SU-DHL-6 (cell line): ENCODE measurements around the gene ZNF592.
"Not testable (repeated sequence)": the region's sequence is repeated elsewhere in the genome, so short reads cannot be mapped to it uniquely, and the experiment has no call there.

Experiments
- H2AFZ ChIP-seq: fragments of 200-600 bp; sonication (generic); 2 replicates; pipeline ENCODE4 v1.6.1; 2014; ENCODE audit warnings: low read depth, mild to moderate bottlenecking, moderate library complexity, mixed read lengths, antibody characterized with exemption, low read length; ENCODE audit not compliant: severe bottlenecking
- H3F3A ChIP-seq: fragments of 200-600 bp; shearing (Covaris generic); 2 replicates; pipeline ENCODE4 v1.6.0; 2016; ENCODE audit warnings: antibody characterized with exemption, mild to moderate bottlenecking; ENCODE audit not compliant: insufficient read depth
- H3K27ac ChIP-seq: fragments of 200-600 bp; sonication (generic); 2 replicates; pipeline ENCODE4 v1.5.1; 2016; ENCODE audit warnings: low read depth, mild to moderate bottlenecking, low read length, moderate library complexity, mixed read lengths
- H3K27me3 ChIP-seq: fragments of 200-600 bp; sonication (generic), shearing (Covaris generic); 2 replicates; pipeline ENCODE4 v1.6.0; 2014; ENCODE audit warnings: mild to moderate bottlenecking, low read length
- H3K36me3 ChIP-seq: fragments of 200-600 bp; sonication (generic); 2 replicates; pipeline ENCODE4 v1.6.1; 2014; ENCODE audit warnings: mild to moderate bottlenecking, low read length, mixed read lengths
- H3K4me2 ChIP-seq: fragments of 300-600, 200-600 bp; shearing (Covaris generic), sonication (generic); 2 replicates; pipeline ENCODE4 v1.6.0; 2014; ENCODE audit warnings: low read length, low read depth, mild to moderate bottlenecking; ENCODE audit not compliant: poor library complexity, severe bottlenecking
- H3K4me3 ChIP-seq: fragments of 200-600 bp; sonication (generic); 2 replicates; pipeline ENCODE4 v1.5.1; 2014; ENCODE audit warnings: antibody characterized with exemption, low read length, mild to moderate bottlenecking, mixed read lengths; ENCODE audit not compliant: insufficient read depth, poor library complexity, severe bottlenecking
- H3K79me2 ChIP-seq: fragments of 200-600 bp; sonication (generic); 2 replicates; pipeline ENCODE4 v1.6.1; 2014; ENCODE audit warnings: mild to moderate bottlenecking, low read length, moderate library complexity; ENCODE audit not compliant: insufficient read depth
- H3K9ac ChIP-seq: fragments of 200-600 bp; sonication (generic); 2 replicates; pipeline ENCODE4 v1.7.0; 2014; ENCODE audit warnings: mild to moderate bottlenecking, low read length
- H3K9me2 ChIP-seq: fragments of 200-600 bp; sonication (generic); replicated peaks from 2 replicates; pipeline ENCODE4 v1.6.1; 2014; ENCODE audit warnings: low read length; ENCODE audit not compliant: insufficient read depth
- H3K9me3 ChIP-seq: fragments of 200-600 bp; sonication (generic); 2 replicates; pipeline ENCODE4 v1.6.1; 2014; ENCODE audit warnings: low read length, mixed read lengths; ENCODE audit not compliant: insufficient read depth
- H4K20me1 ChIP-seq: fragments of 200-600 bp; sonication (generic); 2 replicates; pipeline ENCODE4 v1.6.1; 2014; ENCODE audit warnings: low read depth, mild to moderate bottlenecking, antibody characterized with exemption, low read length, moderate library complexity, mixed read lengths
- CTCF ChIP-seq: fragments of 200-600 bp; sonication (generic); IDR thresholded peaks from one replicate; pipeline ENCODE4 v1.5.1; 2017; ENCODE audit warnings: antibody characterized with exemption, mild to moderate bottlenecking, low read length, moderate library complexity; ENCODE audit not compliant: insufficient read depth, poor library complexity, severe bottlenecking
- EZH2phosphoT487 ChIP-seq: fragments of 200-600 bp; sonication (generic), shearing (Covaris generic); conservative IDR thresholded peaks from 2 replicates; pipeline ENCODE4 v1.6.1; 2018; ENCODE audit warnings: mild to moderate bottlenecking, antibody characterized with exemption, low read length, moderate library complexity, mixed read lengths

ZNF592 gene

GRCh38 chr15:84734794-84735479 lies 13.5 kb upstream of the ZNF592 start:
- no peaks in the 10 kb centered on the region for H3K79me2 ChIP-seq
- H3K4me2 ChIP-seq = peak overlapping the region; percentile 71
- H3K36me3 ChIP-seq = no peaks in the 10 kb centered on the region
- H4K20me1 ChIP-seq = no peaks in the 10 kb centered on the region
- no peaks in the 10 kb centered on the region for H3K27me3 ChIP-seq
- H3K9me3 ChIP-seq = no peaks in the 10 kb centered on the region
- peak overlapping the region; percentile 50 for H3K9ac ChIP-seq
- no peaks in the 10 kb centered on the region for H3K9me2 ChIP-seq
- H3K4me3 ChIP-seq = peak overlapping the region; percentile 8
- H2AFZ ChIP-seq = peak overlapping the region; percentile 30
- H3K27ac ChIP-seq = peak overlapping the region; percentile 90
- TF ChIP-seq CTCF (no peak), EZH2phosphoT487 (no peak)
- H3F3A ChIP-seq = peaks cover 26% of the 10 kb centered on the region

GRCh38 chr15:84735480-84736061 lies 12.8 kb upstream of the ZNF592 start:
- H4K20me1 ChIP-seq, H3K9me2 ChIP-seq, H3K36me3 ChIP-seq, H3K27me3 ChIP-seq, H3K79me2 ChIP-seq, H3K9me3 ChIP-seq: not testable (repeated sequence)
- Histone ChIP-seq H3K4me3 (peak overlapping the region; percentile 8), H3F3A (peaks cover 26% of the 10 kb centered on the region), H3K4me2 (peak overlapping the region; percentile 71), H3K9ac (peak overlapping the region; percentile 50), H3K27ac (peak overlapping the region; percentile 90), H2AFZ (peak overlapping the region; percentile 30)

- TF ChIP-seq EZH2phosphoT487 (no peak), CTCF (no peak)
- Histone ChIP-seq H3K36me3 (no peaks in the 10 kb centered on the region), H3K4me3 (no peak overlapping the region), H3K4me2 (peak overlapping the region; percentile 71), H3K9me2 (no peaks in the 10 kb centered on the region), H3F3A (peaks cover 26% of the 10 kb centered on the region), H3K27me3 (no peaks in the 10 kb centered on the region), H3K27ac (peak overlapping the region; percentile 90), H4K20me1 (no peaks in the 10 kb centered on the region), H3K9ac (no peak overlapping the region), H3K9me3 (no peaks in the 10 kb centered on the region), H2AFZ (no peak overlapping the region), H3K79me2 (no peaks in the 10 kb centered on the region)
Observed at GRCh38 chr15:84736375-84736774, 12.0 kb upstream of the ZNF592 start.

DNA sequence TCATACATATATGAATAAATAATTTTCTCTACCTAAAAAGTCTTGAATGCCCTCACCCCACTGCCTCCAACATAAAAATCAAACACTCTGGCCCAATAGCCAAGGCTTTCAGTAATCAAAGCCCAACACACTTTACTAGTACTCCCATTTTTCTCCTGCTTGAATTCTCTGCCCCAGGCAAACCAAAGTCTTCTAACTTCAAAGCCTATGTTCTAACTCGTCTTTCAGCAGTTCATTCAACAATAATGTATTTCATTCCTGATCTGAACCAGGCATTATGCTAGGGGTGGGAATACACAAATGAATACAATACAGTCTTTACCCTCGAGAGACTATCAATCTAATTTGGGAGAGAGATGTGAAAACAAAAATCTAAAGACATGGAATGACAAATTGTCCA lies 11.4 kb upstream of the ZNF592 start:
- Histone ChIP-seq H3K36me3 (no peaks in the 10 kb centered on the region), H3K9me3 (no peaks in the 10 kb centered on the region), H3K27ac (peak overlapping the region; percentile 27; the same call in 1 of the 2 replicates), H3K9ac (no peak overlapping the region), H3F3A (peaks cover 26% of the 10 kb centered on the region), H3K79me2 (no peaks in the 10 kb centered on the region), H3K4me3 (no peak overlapping the region), H3K9me2 (no peaks in the 10 kb centered on the region), H4K20me1 (no peaks in the 10 kb centered on the region), H2AFZ (no peak overlapping the region), H3K4me2 (no peak overlapping the region), H3K27me3 (no peaks in the 10 kb centered on the region)
- TF ChIP-seq CTCF (no peak), EZH2phosphoT487 (no peak)
